Neural cell (in vitro differentiated cells): ENCODE measurements around the gene SPCS1. TPM values are rescaled to one million over a fixed set of nuclear protein-coding genes. Genes with fewer than 3 reads are reported as not detected.

Experiments
- H2AFZ ChIP-seq: fragments of 200-600, 300-800 bp; sonication (generic), shearing (Covaris generic); 2 replicates; pipeline ENCODE4 v1.6.0; 2014; ENCODE audit warnings: low read depth, mild to moderate bottlenecking, antibody characterized with exemption, low read length, moderate library complexity
- H3F3A ChIP-seq: fragments of 200-600 bp; shearing (Covaris generic); 2 replicates; pipeline ENCODE4 v1.6.1; 2016; ENCODE audit warnings: mild to moderate bottlenecking, moderate library complexity, mixed read lengths, antibody characterized with exemption, low read length; ENCODE audit not compliant: insufficient read depth, poor library complexity, severe bottlenecking
- H3K27ac ChIP-seq: fragments of 200-600, 300-800 bp; sonication (generic), shearing (Covaris generic); 2 replicates; pipeline ENCODE4 v1.5.1; 2014; ENCODE audit warnings: mild to moderate bottlenecking, low read length, moderate library complexity
- H3K27me3 ChIP-seq: fragments of 300-800, 200-600 bp; sonication (generic), shearing (Covaris generic); 2 replicates; pipeline ENCODE4 v1.6.0; 2014; ENCODE audit warnings: mild to moderate bottlenecking, low read depth, low read length, moderate library complexity; ENCODE audit not compliant: insufficient read depth
- H3K36me3 ChIP-seq: fragments of 300-800, 200-600 bp; sonication (generic), shearing (Covaris generic); 2 replicates; pipeline ENCODE4 v1.5.1; 2014; ENCODE audit warnings: mild to moderate bottlenecking, antibody characterized with exemption, low read length, moderate library complexity; ENCODE audit not compliant: insufficient read depth
- H3K4me2 ChIP-seq: fragments of 300-800, 200-600 bp; sonication (generic), shearing (Covaris generic); 2 replicates; pipeline ENCODE4 v1.6.0; 2014; ENCODE audit warnings: mild to moderate bottlenecking, low read length
- H3K4me3 ChIP-seq: fragments of 300-800, 200-600 bp; sonication (generic), shearing (Covaris generic); 2 replicates; pipeline ENCODE4 v1.5.1; 2014; ENCODE audit warnings: mild to moderate bottlenecking, low read length, moderate library complexity
- H3K79me2 ChIP-seq: fragments of 200-600 bp; shearing (Covaris generic); replicated peaks from 2 replicates; pipeline ENCODE4 v1.6.0; 2014; ENCODE audit warnings: mild to moderate bottlenecking, low read length, moderate library complexity; ENCODE audit not compliant: insufficient read depth
- H3K9ac ChIP-seq: fragments of 300-800, 200-600 bp; sonication (generic), shearing (Covaris generic); 2 replicates; pipeline ENCODE4 v1.6.1; 2016; ENCODE audit warnings: mild to moderate bottlenecking, low read length, mixed read lengths
- H3K9me2 ChIP-seq: fragments of 200-600 bp; shearing (Covaris generic); 2 replicates; pipeline ENCODE4 v1.6.1; 2016; ENCODE audit warnings: mild to moderate bottlenecking, low read length, mixed read lengths; ENCODE audit not compliant: insufficient read depth
- H3K9me3 ChIP-seq: fragments of 200-600, 300-800 bp; sonication (generic), shearing (Covaris generic); 2 replicates; pipeline ENCODE4 v1.6.1; 2016; ENCODE audit warnings: mild to moderate bottlenecking, mixed run types, low read length, moderate library complexity, mixed read lengths
- H4K20me1 ChIP-seq: fragments of 200-600 bp; shearing (Covaris generic); 2 replicates; pipeline ENCODE4 v1.6.1; 2016; ENCODE audit warnings: mild to moderate bottlenecking, mixed run types; ENCODE audit not compliant: insufficient read depth
- CTCF ChIP-seq: fragments of 450-650 bp; IDR thresholded peaks from 2 replicates; pipeline ENCODE4 v1.5.1; 2014; ENCODE audit warnings: antibody characterized with exemption, mild to moderate bottlenecking, moderate library complexity; ENCODE audit not compliant: poor library complexity, severe bottlenecking
- EP300 ChIP-seq: fragments of 450-650 bp; conservative IDR thresholded peaks from 2 replicates; pipeline ENCODE4 v1.6.1; 2014; ENCODE audit warnings: antibody characterized with exemption, mild to moderate bottlenecking, moderate library complexity; ENCODE audit not compliant: poor library complexity, severe bottlenecking
- EZH2 ChIP-seq: fragments of 200-600, 300-800 bp; shearing (Covaris generic), sonication (generic); IDR thresholded peaks from 2 replicates; pipeline ENCODE4 v1.6.1; 2014; ENCODE audit warnings: antibody characterized with exemption, low read length, borderline replicate concordance, mild to moderate bottlenecking; ENCODE audit not compliant: insufficient read depth, poor library complexity, severe bottlenecking
- MXI1 ChIP-seq: fragments of 450-650 bp; conservative IDR thresholded peaks from 2 replicates; pipeline ENCODE4 v1.6.1; 2014; ENCODE audit warnings: antibody characterized with exemption, mild to moderate bottlenecking; ENCODE audit not compliant: poor library complexity, severe bottlenecking
- POLR2AphosphoS5 ChIP-seq: IDR thresholded peaks from 2 replicates; pipeline ENCODE4 v1.6.1; 2012
- RAD21 ChIP-seq: fragments of 450-650 bp; conservative IDR thresholded peaks from 2 replicates; pipeline ENCODE4 v1.6.1; 2014; ENCODE audit warnings: antibody characterized with exemption, mild to moderate bottlenecking, moderate library complexity
- REST ChIP-seq: IDR thresholded peaks from 2 replicates; pipeline ENCODE4 v1.6.1; 2012; ENCODE audit warnings: borderline replicate concordance
- SMC3 ChIP-seq: fragments of 450-650 bp; conservative IDR thresholded peaks from 2 replicates; pipeline ENCODE4 v1.6.1; 2014; ENCODE audit warnings: antibody characterized with exemption, mild to moderate bottlenecking, moderate library complexity; ENCODE audit not compliant: poor library complexity
- TAF1 ChIP-seq: IDR thresholded peaks from 2 replicates; pipeline ENCODE4 v1.6.1; 2012; ENCODE audit warnings: low read depth
- polyA plus RNA-seq: library from polyadenylated mRNA; depleted of rRNA; stranded (reverse); fragments of >200 nt; gene quantifications from 2 replicates; pipeline ENCODE4 v1.2.3, GENCODE V29; 2014

Gene SPCS1
- polyA plus RNA-seq, 1 donor from 2014 or later: 97.4 TPM

- no peak overlapping the region for H3K4me2 ChIP-seq
- H3K79me2 ChIP-seq: no peaks in the 10 kb centered on the region
- H3K27me3 ChIP-seq: no peaks in the 10 kb centered on the region
- no peak overlapping the region for H2AFZ ChIP-seq
- no peaks in the 10 kb centered on the region for H3K9me3 ChIP-seq
- H3K27ac ChIP-seq: no peak overlapping the region
- no peaks in the 10 kb centered on the region for H3K9me2 ChIP-seq
- no peak for TF ChIP-seq EZH2
- no peak for TF ChIP-seq SMC3
- TF ChIP-seq POLR2AphosphoS5: no peak
- no peak overlapping the region for H3K9ac ChIP-seq
- no peaks in the 10 kb centered on the region for H4K20me1 ChIP-seq
- H3F3A ChIP-seq: no peaks in the 10 kb centered on the region
- H3K4me3 ChIP-seq: no peak overlapping the region
- H3K36me3 ChIP-seq: peaks cover 10% of the 10 kb centered on the region
Measured at GRCh38 chr3:52730681-52731080, 24.8 kb downstream of the SPCS1 start.

- no peaks in the 10 kb centered on the region for H3K9me2 ChIP-seq
- H3K9ac ChIP-seq: no peak overlapping the region
- H3K27me3 ChIP-seq: no peaks in the 10 kb centered on the region
- no peak overlapping the region for H3K4me2 ChIP-seq
- H3K36me3 ChIP-seq: peaks cover 10% of the 10 kb centered on the region
- no peak overlapping the region for H3K4me3 ChIP-seq
- no peaks in the 10 kb centered on the region for H4K20me1 ChIP-seq
- no peak overlapping the region for H3K27ac ChIP-seq
- H3F3A ChIP-seq: no peaks in the 10 kb centered on the region
- TF ChIP-seq POLR2AphosphoS5: no peak
- no peak for TF ChIP-seq MXI1
- no peak for TF ChIP-seq EP300
- TF ChIP-seq RAD21: no peak
- no peak for TF ChIP-seq CTCF
- TF ChIP-seq REST: no peak
- TF ChIP-seq EZH2: no peak
- TF ChIP-seq SMC3: no peak
- no peak for TF ChIP-seq TAF1
- no peaks in the 10 kb centered on the region for H3K79me2 ChIP-seq
- H2AFZ ChIP-seq: no peak overlapping the region
- no peaks in the 10 kb centered on the region for H3K9me3 ChIP-seq
Measured at GRCh38 chr3:52731590-52731989, 25.7 kb downstream of the SPCS1 start.
